ENCODE measurements around the gene PTH. TPM values are rescaled to one million over a fixed set of nuclear protein-coding genes. Genes with fewer than 3 reads are reported as not detected.

Gene PTH
- total RNA-seq, 1 donor from 2014 or later: not detected

DNA sequence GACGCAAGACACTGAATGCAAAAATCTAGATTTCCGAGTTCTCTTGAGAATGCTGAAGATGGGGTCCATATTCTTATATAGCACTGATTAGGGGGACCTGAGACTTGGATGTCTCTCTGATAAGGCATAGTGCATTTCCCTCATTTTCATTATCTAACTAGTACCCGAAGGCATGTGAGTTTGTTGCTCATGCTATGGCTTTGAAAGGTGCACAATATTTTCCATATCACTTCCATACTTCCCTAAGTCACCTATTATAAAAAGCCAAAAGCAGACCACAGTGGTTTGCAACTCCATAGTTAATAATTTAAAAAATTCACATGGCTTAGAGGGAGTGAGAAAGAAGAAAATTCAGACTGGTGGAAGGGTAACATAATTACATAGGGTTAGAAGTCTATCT lies 34.5 kb downstream of the PTH start:
- no peak for DNase-seq (ENCODE audit: low read depth)
- no peak overlapping the region for H3K27ac ChIP-seq (ENCODE audit: low read depth, low read length)
- peaks cover 63% of the 10 kb centered on the region for H3K79me2 ChIP-seq (ENCODE audit: insufficient read depth, low read length)
- no peak for TF ChIP-seq EZH2 (IDR thresholded peaks at IDR 0.05; ENCODE audit: insufficient read depth, low read length)
- TF ChIP-seq, protein P1, sequence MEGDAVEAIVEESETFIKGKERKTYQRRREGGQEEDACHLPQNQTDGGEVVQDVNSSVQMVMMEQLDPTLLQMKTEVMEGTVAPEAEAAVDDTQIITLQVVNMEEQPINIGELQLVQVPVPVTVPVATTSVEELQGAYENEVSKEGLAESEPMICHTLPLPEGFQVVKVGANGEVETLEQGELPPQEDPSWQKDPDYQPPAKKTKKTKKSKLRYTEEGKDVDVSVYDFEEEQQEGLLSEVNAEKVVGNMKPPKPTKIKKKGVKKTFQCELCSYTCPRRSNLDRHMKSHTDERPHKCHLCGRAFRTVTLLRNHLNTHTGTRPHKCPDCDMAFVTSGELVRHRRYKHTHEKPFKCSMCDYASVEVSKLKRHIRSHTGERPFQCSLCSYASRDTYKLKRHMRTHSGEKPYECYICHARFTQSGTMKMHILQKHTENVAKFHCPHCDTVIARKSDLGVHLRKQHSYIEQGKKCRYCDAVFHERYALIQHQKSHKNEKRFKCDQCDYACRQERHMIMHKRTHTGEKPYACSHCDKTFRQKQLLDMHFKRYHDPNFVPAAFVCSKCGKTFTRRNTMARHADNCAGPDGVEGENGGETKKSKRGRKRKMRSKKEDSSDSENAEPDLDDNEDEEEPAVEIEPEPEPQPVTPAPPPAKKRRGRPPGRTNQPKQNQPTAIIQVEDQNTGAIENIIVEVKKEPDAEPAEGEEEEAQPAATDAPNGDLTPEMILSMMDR (IDR thresholded peaks at IDR 0.05; ENCODE audit: insufficient read depth, low read depth, low read length): no peak
- peak overlapping the region; percentile 97 for H3K4me2 ChIP-seq (ENCODE audit: low read length)
- Mint-ChIP-seq H3K9me3 (ENCODE audit: unreplicated experiment) (no peaks in the 10 kb centered on the region), H3K4me1 (ENCODE audit: low read depth, unreplicated experiment) (peaks cover 24% of the 10 kb centered on the region), H3K27ac (ENCODE audit: unreplicated experiment) (peak overlapping the region; percentile 97), H3K27me3 (ENCODE audit: low read depth, unreplicated experiment) (no peaks in the 10 kb centered on the region), H3K36me3 (ENCODE audit: low read depth, unreplicated experiment) (peaks cover 2% of the 10 kb centered on the region), H3K4me3 (ENCODE audit: unreplicated experiment) (peak overlapping the region; percentile 97)
- no peaks in the 10 kb centered on the region for H3K36me3 ChIP-seq (ENCODE audit: insufficient read depth, low read length)
- H2AFZ ChIP-seq (ENCODE audit: low read depth, low read length): no peak overlapping the region
- H3K9me3 ChIP-seq (ENCODE audit: insufficient read depth, low read depth, low read length): no peaks in the 10 kb centered on the region
- no peak overlapping the region for H3K4me3 ChIP-seq (ENCODE audit: insufficient read depth, low read depth, low read length)
- peak overlapping the region; percentile 93 for H3K9ac ChIP-seq (ENCODE audit: low read length)
- H3K27me3 ChIP-seq (ENCODE audit: insufficient read depth, low read length): no peaks in the 10 kb centered on the region
- peaks cover 30% of the 10 kb centered on the region for H4K20me1 ChIP-seq (ENCODE audit: insufficient read depth, low read length)
- FAIRE-seq: no peak
- peaks cover 6% of the 10 kb centered on the region for H3K4me1 ChIP-seq (ENCODE audit: insufficient read depth, low read length)

DNA sequence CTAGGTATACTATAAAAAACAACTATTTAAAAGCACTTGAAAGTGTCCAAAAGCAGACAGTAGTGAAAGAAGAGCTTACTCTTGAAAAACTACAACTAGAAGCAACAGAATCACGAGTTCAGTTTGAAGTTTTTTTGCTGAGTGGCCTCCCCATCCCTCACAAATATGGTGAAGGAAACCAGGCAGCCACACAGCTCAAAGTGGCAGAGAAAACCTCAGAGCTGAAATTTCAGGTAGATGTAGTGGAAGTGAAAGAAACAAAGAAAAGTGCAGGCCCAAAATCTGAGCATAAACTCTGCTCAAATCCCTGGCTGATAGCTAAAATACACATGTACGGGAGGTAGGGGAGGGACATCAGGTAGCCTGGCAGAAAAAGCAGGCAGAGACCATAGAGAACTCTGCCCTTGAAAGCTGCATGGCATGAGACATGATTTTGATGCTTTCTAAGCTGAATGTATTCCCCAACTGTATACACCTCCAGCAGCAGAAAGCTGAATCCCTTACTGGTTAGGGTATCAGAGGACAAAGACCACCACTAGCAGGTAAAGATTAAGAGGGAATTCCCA lies 44.9 kb downstream of the PTH start:
- Histone ChIP-seq H3K27me3 (ENCODE audit: insufficient read depth, low read length) (no peaks in the 10 kb centered on the region), H3K27ac (ENCODE audit: low read depth, low read length) (no peak overlapping the region), H3K4me3 (ENCODE audit: insufficient read depth, low read depth, low read length) (no peak overlapping the region), H3K4me1 (ENCODE audit: insufficient read depth, low read length) (peaks cover 3% of the 10 kb centered on the region), H3K4me2 (ENCODE audit: low read length) (no peak overlapping the region), H3K36me3 (ENCODE audit: insufficient read depth, low read length) (no peaks in the 10 kb centered on the region), H4K20me1 (ENCODE audit: insufficient read depth, low read length) (peaks cover 65% of the 10 kb centered on the region), H3K9me3 (ENCODE audit: insufficient read depth, low read depth, low read length) (no peaks in the 10 kb centered on the region), H3K79me2 (ENCODE audit: insufficient read depth, low read length) (peaks cover 100% of the 10 kb centered on the region), H3K9ac (ENCODE audit: low read length) (no peak overlapping the region), H2AFZ (ENCODE audit: low read depth, low read length) (no peak overlapping the region)
- no peak overlapping the region for H3K4me3 Mint-ChIP-seq (ENCODE audit: unreplicated experiment)
- TF ChIP-seq, protein P1 (IDR thresholded peaks at IDR 0.05; ENCODE audit: insufficient read depth, low read depth, low read length): no peak
- TF ChIP-seq EZH2 (IDR thresholded peaks at IDR 0.05; ENCODE audit: insufficient read depth, low read length): no peak
- H3K9me3 Mint-ChIP-seq (ENCODE audit: unreplicated experiment): no peaks in the 10 kb centered on the region
- H3K36me3 Mint-ChIP-seq (ENCODE audit: low read depth, unreplicated experiment): peaks cover 2% of the 10 kb centered on the region
- no peak overlapping the region for H3K27ac Mint-ChIP-seq (ENCODE audit: unreplicated experiment)
- H3K4me1 Mint-ChIP-seq (ENCODE audit: low read depth, unreplicated experiment): peaks cover 26% of the 10 kb centered on the region
- no peak for DNase-seq (ENCODE audit: low read depth)
- H3K27me3 Mint-ChIP-seq (ENCODE audit: low read depth, unreplicated experiment): no peaks in the 10 kb centered on the region
- FAIRE-seq: no peak

DNA sequence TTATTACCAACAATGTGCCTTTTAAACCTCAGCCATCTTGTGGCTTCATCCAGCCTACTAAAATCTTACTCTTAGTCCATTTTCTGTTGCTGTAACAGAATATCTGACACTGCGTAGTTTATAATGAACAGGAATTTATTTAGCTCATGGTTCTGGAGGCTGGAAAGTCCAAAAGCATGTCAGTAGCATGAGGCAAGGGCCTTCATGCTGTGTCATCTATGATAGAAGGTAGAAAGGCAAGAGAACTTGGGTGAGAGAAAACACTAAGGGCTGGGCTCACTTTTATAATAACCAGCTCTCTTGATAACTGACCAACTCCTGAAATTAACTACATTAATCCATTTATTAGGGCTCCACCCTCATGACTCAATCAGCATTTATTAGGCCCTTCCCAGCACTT lies 46.3 kb downstream of the PTH start:
- peaks cover 63% of the 10 kb centered on the region for H4K20me1 ChIP-seq (ENCODE audit: insufficient read depth, low read length)
- H3K4me2 ChIP-seq (ENCODE audit: low read length): no peak overlapping the region
- H3K9me3 Mint-ChIP-seq (ENCODE audit: unreplicated experiment): no peaks in the 10 kb centered on the region
- DNase-seq (ENCODE audit: low read depth) (no peak), FAIRE-seq (no peak)
- peaks cover 26% of the 10 kb centered on the region for H3K4me1 Mint-ChIP-seq (ENCODE audit: low read depth, unreplicated experiment)
- no peak overlapping the region for H3K27ac Mint-ChIP-seq (ENCODE audit: unreplicated experiment)
- TF ChIP-seq EZH2 (IDR thresholded peaks at IDR 0.05; ENCODE audit: insufficient read depth, low read length): no peak
- TF ChIP-seq, protein P1 (IDR thresholded peaks at IDR 0.05; ENCODE audit: insufficient read depth, low read depth, low read length): no peak
- H3K79me2 ChIP-seq (ENCODE audit: insufficient read depth, low read length): peaks cover 100% of the 10 kb centered on the region
- peaks cover 2% of the 10 kb centered on the region for H3K36me3 Mint-ChIP-seq (ENCODE audit: low read depth, unreplicated experiment)
- no peak overlapping the region for H2AFZ ChIP-seq (ENCODE audit: low read depth, low read length)
- H3K27me3 ChIP-seq (ENCODE audit: insufficient read depth, low read length): no peaks in the 10 kb centered on the region
- H3K9me3 ChIP-seq (ENCODE audit: insufficient read depth, low read depth, low read length): no peaks in the 10 kb centered on the region
- H3K4me1 ChIP-seq (ENCODE audit: insufficient read depth, low read length): peaks cover 4% of the 10 kb centered on the region
- no peaks in the 10 kb centered on the region for H3K36me3 ChIP-seq (ENCODE audit: insufficient read depth, low read length)
- no peak overlapping the region for H3K27ac ChIP-seq (ENCODE audit: low read depth, low read length)
- no peak overlapping the region for H3K4me3 Mint-ChIP-seq (ENCODE audit: unreplicated experiment)
- no peaks in the 10 kb centered on the region for H3K27me3 Mint-ChIP-seq (ENCODE audit: low read depth, unreplicated experiment)
- H3K4me3 ChIP-seq (ENCODE audit: insufficient read depth, low read depth, low read length): no peak overlapping the region
- no peak overlapping the region for H3K9ac ChIP-seq (ENCODE audit: low read length)

Measured in astrocyte (in vitro differentiated cells and primary cell).